Cardiac muscle cell (in vitro differentiated cells and primary cell): ENCODE results near the gene EVI5L. TPM values are rescaled to one million over a fixed set of nuclear protein-coding genes. Genes with fewer than 3 reads are reported as not detected.

Source experiments
- DNase-seq, 2 donors: peaks; one replicate each; pipeline versions ENCODE4 v3.0.0 to v3.0.0-alpha.2; 2010 to 2017; ENCODE audit warnings: low read depth in 1 of 2, low spot score in 1 of 2
- H3K27ac ChIP-seq: fragments of 200-600 bp; sonication (generic); 2 replicates; pipeline ENCODE4 v1.5.1; 2016
- H3K27me3 ChIP-seq: fragments of 200-600 bp; sonication (generic); 2 replicates; pipeline ENCODE4 v1.6.0; 2016; ENCODE audit warnings: control low read depth
- H3K36me3 ChIP-seq: fragments of 200-600 bp; sonication (generic); 2 replicates; pipeline ENCODE4 v1.5.1; 2016; ENCODE audit warnings: control low read depth
- H3K4me1 ChIP-seq: fragments of 200-600 bp; sonication (generic); 2 replicates; pipeline ENCODE4 v1.8.1; 2017; ENCODE audit warnings: low read depth, mild to moderate bottlenecking, mixed run types
- H3K4me3 ChIP-seq: fragments of 200-600 bp; sonication (generic); 2 replicates; pipeline ENCODE4 v1.5.1; 2016; ENCODE audit warnings: mild to moderate bottlenecking
- H3K9me3 ChIP-seq: fragments of 200-600 bp; sonication (generic); 2 replicates; pipeline ENCODE4 v1.5.1; 2017; ENCODE audit warnings: low read depth, mild to moderate bottlenecking, control low read depth
- polyA plus RNA-seq: library from polyadenylated mRNA; unstranded; fragments of >200 nt; fragmentation: Nextera tagmentation; extraction: Ambion mirVana; gene quantifications from 2 replicates; pipeline ENCODE4 v1.2.1, GENCODE V29; 2016
- total RNA-seq: library from RNA; depleted of rRNA; stranded (reverse); fragments of >200 nt; gene quantifications from 2 replicates; pipeline ENCODE4 v1.2.3, GENCODE V29; 2016
- TF ChIP-seq, protein P1 (sequence below): IDR thresholded peaks from 2 replicates; pipeline ENCODE4 v1.5.1; 2012; ENCODE audit warnings: low read depth, mild to moderate bottlenecking, low read length

The EVI5L gene
- total and polyA plus RNA-seq, 2 experiments from 2014 or later: 29.1 to 41.9 TPM

DNA sequence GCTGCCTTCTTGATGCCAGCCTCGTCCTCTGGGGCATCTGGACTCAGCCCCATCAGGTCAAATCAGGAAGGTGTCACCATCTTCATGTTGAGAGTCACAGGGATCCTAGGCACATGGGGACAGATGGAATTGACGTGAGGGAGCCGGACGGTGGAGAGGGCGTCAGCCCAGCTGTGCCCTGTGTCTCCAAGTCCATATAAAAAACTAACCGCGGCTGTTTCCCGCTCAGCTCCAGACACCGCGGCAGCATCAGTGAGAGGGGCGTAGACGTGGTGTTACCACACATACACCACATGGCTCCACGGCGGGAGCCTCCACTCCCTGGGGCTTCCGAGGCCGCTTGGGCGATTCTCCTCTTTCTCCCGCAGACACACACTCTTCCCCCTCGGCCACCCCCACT is 49.8 kb downstream of the EVI5L start:
- Histone ChIP-seq H3K4me3 (no peak overlapping the region), H3K36me3 (no peaks in the 10 kb centered on the region), H3K4me1 (no peaks in the 10 kb centered on the region), H3K27me3 (peaks cover 7% of the 10 kb centered on the region), H3K27ac (no peak overlapping the region), H3K9me3 (no peaks in the 10 kb centered on the region)
- DNase-seq: no peak
- TF ChIP-seq, protein P1, sequence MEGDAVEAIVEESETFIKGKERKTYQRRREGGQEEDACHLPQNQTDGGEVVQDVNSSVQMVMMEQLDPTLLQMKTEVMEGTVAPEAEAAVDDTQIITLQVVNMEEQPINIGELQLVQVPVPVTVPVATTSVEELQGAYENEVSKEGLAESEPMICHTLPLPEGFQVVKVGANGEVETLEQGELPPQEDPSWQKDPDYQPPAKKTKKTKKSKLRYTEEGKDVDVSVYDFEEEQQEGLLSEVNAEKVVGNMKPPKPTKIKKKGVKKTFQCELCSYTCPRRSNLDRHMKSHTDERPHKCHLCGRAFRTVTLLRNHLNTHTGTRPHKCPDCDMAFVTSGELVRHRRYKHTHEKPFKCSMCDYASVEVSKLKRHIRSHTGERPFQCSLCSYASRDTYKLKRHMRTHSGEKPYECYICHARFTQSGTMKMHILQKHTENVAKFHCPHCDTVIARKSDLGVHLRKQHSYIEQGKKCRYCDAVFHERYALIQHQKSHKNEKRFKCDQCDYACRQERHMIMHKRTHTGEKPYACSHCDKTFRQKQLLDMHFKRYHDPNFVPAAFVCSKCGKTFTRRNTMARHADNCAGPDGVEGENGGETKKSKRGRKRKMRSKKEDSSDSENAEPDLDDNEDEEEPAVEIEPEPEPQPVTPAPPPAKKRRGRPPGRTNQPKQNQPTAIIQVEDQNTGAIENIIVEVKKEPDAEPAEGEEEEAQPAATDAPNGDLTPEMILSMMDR: no peak

DNA sequence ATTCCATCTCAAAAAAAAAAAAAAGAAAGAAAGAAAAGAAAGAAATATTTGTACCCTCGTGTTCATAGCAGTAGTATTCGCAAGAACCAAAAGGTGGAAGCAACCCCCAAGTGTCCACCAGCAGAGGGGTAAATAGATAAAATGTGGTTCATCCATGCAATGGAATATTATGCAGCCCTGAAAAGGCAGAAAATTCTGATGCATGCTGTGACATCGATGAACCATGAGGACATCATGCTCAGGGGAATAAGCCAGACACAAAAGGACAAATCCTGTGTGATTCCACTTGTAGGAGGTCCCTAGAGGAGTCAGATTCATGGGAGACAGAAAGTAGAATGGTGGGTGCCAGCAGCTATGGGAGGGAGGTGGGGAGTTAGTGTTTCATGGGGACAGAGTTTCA is 51.9 kb downstream of the EVI5L start:
- Histone ChIP-seq H3K27me3 (peaks cover 3% of the 10 kb centered on the region), H3K4me1 (no peaks in the 10 kb centered on the region), H3K4me3 (no peak overlapping the region), H3K36me3 (no peaks in the 10 kb centered on the region), H3K9me3 (no peaks in the 10 kb centered on the region), H3K27ac (no peak overlapping the region)
- no peak for DNase-seq
- TF ChIP-seq, protein P1: no peak

DNA sequence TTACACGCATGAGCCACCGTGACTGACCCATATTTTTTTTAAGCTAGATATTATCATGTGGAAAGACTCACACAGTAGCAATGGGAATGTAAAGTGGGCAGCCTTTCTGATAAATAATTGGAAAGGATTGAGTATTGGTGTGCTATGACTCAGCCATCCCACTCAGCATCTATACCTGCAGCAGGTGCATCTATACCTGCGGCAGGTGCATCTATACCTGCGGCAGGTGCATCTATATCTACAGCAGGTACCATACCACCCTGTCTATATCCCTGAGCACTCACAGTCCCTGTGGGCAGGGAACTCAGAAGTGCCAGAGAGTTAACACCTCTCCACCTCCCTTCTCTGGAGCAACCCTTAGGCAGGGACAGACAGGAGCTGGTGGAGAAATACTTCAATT is 53.1 kb downstream of the EVI5L start:
- TF ChIP-seq, protein P1: no peak
- DNase-seq: no peak

DNA sequence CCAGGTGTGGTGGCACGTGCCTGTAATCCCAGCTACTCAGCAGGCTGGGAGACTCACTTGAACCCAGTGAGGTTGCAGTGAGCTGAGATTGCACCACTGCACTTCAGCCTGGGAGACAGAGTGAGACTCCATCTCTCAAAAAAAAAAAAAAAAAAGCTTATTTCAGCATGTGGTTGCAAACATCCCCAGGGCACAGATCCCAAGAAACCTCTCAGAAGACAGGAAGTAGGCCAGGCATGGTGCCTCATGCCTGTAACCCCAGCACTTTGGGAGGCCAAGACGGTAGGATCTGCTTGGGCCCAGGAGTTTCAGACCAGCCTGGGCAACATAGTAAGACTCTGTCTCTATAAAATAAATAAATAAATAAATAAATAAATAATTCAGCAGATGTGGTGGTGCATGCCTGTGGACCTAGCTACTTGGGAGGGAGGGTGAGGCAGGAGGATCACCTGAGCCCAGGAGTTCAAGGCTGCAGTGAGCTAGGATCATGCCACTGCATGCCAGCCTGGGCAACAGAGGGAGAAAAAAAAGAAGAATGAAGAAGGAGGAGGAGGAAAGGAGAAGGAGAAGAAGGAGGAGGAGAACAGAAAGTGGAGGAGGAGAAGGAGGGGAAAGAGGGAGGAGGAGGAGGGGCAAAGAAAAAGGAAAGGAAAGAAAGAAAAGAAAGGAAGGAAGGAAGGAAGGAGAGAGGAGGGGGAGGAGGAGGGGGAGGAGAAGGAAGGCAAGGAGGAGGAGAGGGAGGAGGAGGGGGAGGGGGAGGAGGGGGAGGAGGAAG is 54.0 kb downstream of the EVI5L start:
- Histone ChIP-seq H3K36me3 (no peaks in the 10 kb centered on the region), H3K27ac (no peak overlapping the region), H3K9me3 (no peaks in the 10 kb centered on the region), H3K4me3 (no peak overlapping the region), H3K4me1 (no peaks in the 10 kb centered on the region), H3K27me3 (peaks cover 8% of the 10 kb centered on the region)
- DNase-seq: peak in 1 of 2 donors; percentile 64
- TF ChIP-seq, protein P1: no peak

More for the DNA sequence above, 53.1 kb downstream of the EVI5L start:
- Histone ChIP-seq H3K36me3 (no peaks in the 10 kb centered on the region), H3K4me3 (no peak overlapping the region), H3K4me1 (no peaks in the 10 kb centered on the region), H3K27me3 (peaks cover 8% of the 10 kb centered on the region), H3K9me3 (no peaks in the 10 kb centered on the region), H3K27ac (no peak overlapping the region)

DNA sequence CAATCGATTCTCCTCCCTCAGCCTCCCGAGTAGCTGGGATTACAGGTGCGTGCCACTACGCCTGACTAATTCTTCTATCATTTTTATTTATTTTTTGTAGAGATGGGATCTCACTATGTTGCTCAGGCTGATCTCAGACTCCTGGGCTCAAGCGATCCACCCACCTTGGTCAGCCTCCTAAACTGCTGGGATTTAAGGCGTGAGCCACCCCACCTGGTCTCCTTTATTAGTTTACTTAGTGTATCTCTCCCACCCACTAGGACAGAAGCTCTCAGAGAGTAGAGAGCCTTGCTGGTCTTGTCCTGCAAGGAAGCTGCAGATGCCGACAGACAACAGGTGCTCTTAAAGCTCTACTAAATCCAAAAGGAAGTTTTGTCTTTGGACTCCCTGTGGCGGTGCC is 55.8 kb downstream of the EVI5L start:
- H3K36me3 ChIP-seq: no peaks in the 10 kb centered on the region
- peaks cover 8% of the 10 kb centered on the region for H3K27me3 ChIP-seq
- no peak for DNase-seq
- H3K9me3 ChIP-seq: no peaks in the 10 kb centered on the region
- TF ChIP-seq, protein P1: no peak
- no peak overlapping the region for H3K27ac ChIP-seq
- no peak overlapping the region for H3K4me3 ChIP-seq
- no peaks in the 10 kb centered on the region for H3K4me1 ChIP-seq
